HepG2 (cell line): ENCODE data around the gene H6PD. TPM values are rescaled to one million over a fixed set of nuclear protein-coding genes. Genes with fewer than 3 reads are reported as not detected.

ENCODE experiments used
- FOXK1 ChIP-seq: sonication (generic); formaldehyde crosslinking; IDR thresholded peaks from 2 replicates; pipeline ENCODE4 v1.4.0; 2020; ENCODE audit warnings: low read depth, missing genetic modification reagents, borderline replicate concordance
- HDAC2 ChIP-seq: sonication (generic); formaldehyde crosslinking; IDR thresholded peaks from 2 replicates; pipeline ENCODE4 v1.4.0; 2020; ENCODE audit warnings: missing genetic modification reagents
- IRX3 ChIP-seq: sonication (generic); formaldehyde crosslinking; IDR thresholded peaks from 2 replicates; pipeline ENCODE4 v1.8.1; 2023; ENCODE audit warnings: mild to moderate bottlenecking, low read depth, missing genetic modification reagents, borderline replicate concordance
- PITX1 ChIP-seq: sonication (generic); formaldehyde crosslinking; IDR thresholded peaks from 2 replicates; pipeline ENCODE4 v1.5.1; 2020; ENCODE audit warnings: mild to moderate bottlenecking, missing genetic modification reagents
- ZFP36L2 ChIP-seq: sonication (generic); formaldehyde crosslinking; IDR thresholded peaks from 2 replicates; pipeline ENCODE4 v1.4.0; 2020; ENCODE audit warnings: missing genetic modification reagents
- ZFY ChIP-seq: sonication (generic); formaldehyde crosslinking; IDR thresholded peaks from 2 replicates; pipeline ENCODE4 v1.4.0; 2020; ENCODE audit warnings: missing genetic modification reagents
- ZNF556 ChIP-seq: sonication (generic); formaldehyde crosslinking; IDR thresholded peaks from 2 replicates; pipeline ENCODE4 v1.4.0; 2020; ENCODE audit warnings: mild to moderate bottlenecking, missing genetic modification reagents, borderline replicate concordance
- polyA plus RNA-seq, 8 experiments: library from polyadenylated mRNA; depleted of rRNA in 3 of 8; stranded (reverse) in 7 of 8; unstranded in 1 of 8; fragments of >200 nt; fragmentation: Illumina TruSeq in 4 of 8; extraction: Trizol in 4 of 8; gene quantifications; 2 replicates each; pipeline versions ENCODE4 v1.2.1 to v1.2.3, GENCODE V29; 2011 to 2016; ENCODE audit warnings: low read depth in 4 of 8, missing spikeins in 1 of 8, mixed read lengths in 1 of 8; ENCODE audit not compliant: insufficient read depth in 1 of 8
- total RNA-seq, 5 experiments: library from RNA; depleted of rRNA; stranded (reverse); fragments of >200 nt; fragmentation: Illumina TruSeq; extraction: Trizol; gene quantifications; 2 replicates each; pipeline ENCODE4 v1.2.3, GENCODE V29; 2016; ENCODE audit warnings: low read depth in 1 of 5
- TF ChIP-seq, protein P1 (sequence below): sonication (generic); formaldehyde crosslinking; IDR thresholded peaks from 2 replicates; pipeline ENCODE4 v1.8.0; 2022; ENCODE audit warnings: low read depth, missing genetic modification reagents
- TF ChIP-seq, protein P2 (sequence below): IDR thresholded peaks from 2 replicates; pipeline ENCODE4 v1.6.1; 2012; ENCODE audit warnings: inconsistent platforms
- TF ChIP-seq, protein P3 (sequence below): sonication (generic); formaldehyde crosslinking; IDR thresholded peaks from 2 replicates; pipeline ENCODE4 v1.9.0; 2021; ENCODE audit warnings: mild to moderate bottlenecking, missing genetic modification reagents
- TF ChIP-seq, protein P4 (sequence below): sonication (generic); formaldehyde crosslinking; IDR thresholded peaks from 2 replicates; pipeline ENCODE4 v1.4.0; 2020; ENCODE audit warnings: missing genetic modification reagents, borderline replicate concordance

Gene H6PD
- total and polyA plus RNA-seq, 2 of the 13 experiments (the other 11 are each of a cell fraction or from before 2014, with no cell fraction given): 9.3 to 14.1 TPM

DNA sequence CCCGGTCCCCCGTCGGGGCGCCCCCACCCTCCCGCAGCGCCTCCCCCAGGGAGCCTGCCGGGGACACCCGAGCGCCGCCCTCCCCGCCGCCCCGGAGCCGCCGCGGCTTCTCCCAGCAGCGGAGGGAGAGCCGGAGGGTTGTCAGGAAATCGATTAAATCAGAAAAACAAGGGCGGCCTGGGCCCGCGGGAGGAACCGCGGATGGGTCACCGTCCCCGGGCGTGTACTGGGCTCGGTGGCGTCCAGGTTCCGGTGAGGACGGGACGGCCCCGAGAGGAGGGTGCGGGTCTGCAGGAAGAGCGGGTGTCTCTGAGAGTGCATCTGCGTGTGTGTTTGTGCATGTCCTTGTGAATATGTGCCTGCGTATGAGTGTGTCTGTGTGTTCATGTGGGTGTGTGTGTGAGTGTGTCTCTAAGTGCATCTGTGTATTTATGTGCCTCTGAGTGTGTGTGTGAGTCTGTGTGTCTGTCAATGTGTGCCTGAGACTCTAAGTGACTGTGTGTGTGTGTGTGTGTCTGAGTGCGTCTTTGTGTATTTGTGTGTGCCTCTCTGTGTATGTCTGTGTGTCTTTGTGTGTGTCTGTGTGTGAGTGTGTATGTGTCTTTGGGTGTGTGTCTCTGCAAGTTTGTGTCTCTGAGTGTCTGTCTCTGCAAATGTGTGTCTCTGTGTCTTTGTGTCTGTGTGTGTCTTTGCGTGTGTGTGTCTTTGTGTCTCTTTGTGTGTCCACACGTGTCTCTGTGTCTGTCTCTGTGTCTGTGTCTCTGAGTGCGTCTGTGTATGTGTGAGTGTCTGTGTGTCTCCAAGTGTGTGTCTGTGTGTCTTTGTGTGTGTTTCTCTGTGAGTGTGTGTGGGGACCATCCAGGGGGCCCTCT lies 59.2 kb downstream of the H6PD start (continued):
- TF ChIP-seq, protein P1, sequence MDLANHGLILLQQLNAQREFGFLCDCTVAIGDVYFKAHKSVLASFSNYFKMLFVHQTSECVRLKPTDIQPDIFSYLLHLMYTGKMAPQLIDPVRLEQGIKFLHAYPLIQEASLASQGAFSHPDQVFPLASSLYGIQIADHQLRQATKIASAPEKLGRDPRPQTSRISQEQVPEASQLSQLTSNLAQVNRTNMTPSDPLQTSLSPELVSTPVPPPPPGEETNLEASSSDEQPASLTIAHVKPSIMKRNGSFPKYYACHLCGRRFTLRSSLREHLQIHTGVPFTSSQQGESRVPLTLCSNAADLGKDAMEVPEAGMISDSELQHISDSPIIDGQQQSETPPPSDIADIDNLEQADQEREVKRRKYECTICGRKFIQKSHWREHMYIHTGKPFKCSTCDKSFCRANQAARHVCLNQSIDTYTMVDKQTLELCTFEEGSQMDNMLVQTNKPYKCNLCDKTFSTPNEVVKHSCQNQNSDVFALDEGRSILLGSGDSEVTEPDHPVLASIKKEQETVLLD (CRISPR knock-in tag): no peak; the same call in 1 of the 2 replicates
- no peak for TF ChIP-seq FOXK1 (CRISPR knock-in tag)
- TF ChIP-seq, protein P2, sequence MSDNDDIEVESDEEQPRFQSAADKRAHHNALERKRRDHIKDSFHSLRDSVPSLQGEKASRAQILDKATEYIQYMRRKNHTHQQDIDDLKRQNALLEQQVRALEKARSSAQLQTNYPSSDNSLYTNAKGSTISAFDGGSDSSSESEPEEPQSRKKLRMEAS: 0 out of 2 replicates have a peak, but pooled peaks have one; percentile 4
- TF ChIP-seq, protein P3, sequence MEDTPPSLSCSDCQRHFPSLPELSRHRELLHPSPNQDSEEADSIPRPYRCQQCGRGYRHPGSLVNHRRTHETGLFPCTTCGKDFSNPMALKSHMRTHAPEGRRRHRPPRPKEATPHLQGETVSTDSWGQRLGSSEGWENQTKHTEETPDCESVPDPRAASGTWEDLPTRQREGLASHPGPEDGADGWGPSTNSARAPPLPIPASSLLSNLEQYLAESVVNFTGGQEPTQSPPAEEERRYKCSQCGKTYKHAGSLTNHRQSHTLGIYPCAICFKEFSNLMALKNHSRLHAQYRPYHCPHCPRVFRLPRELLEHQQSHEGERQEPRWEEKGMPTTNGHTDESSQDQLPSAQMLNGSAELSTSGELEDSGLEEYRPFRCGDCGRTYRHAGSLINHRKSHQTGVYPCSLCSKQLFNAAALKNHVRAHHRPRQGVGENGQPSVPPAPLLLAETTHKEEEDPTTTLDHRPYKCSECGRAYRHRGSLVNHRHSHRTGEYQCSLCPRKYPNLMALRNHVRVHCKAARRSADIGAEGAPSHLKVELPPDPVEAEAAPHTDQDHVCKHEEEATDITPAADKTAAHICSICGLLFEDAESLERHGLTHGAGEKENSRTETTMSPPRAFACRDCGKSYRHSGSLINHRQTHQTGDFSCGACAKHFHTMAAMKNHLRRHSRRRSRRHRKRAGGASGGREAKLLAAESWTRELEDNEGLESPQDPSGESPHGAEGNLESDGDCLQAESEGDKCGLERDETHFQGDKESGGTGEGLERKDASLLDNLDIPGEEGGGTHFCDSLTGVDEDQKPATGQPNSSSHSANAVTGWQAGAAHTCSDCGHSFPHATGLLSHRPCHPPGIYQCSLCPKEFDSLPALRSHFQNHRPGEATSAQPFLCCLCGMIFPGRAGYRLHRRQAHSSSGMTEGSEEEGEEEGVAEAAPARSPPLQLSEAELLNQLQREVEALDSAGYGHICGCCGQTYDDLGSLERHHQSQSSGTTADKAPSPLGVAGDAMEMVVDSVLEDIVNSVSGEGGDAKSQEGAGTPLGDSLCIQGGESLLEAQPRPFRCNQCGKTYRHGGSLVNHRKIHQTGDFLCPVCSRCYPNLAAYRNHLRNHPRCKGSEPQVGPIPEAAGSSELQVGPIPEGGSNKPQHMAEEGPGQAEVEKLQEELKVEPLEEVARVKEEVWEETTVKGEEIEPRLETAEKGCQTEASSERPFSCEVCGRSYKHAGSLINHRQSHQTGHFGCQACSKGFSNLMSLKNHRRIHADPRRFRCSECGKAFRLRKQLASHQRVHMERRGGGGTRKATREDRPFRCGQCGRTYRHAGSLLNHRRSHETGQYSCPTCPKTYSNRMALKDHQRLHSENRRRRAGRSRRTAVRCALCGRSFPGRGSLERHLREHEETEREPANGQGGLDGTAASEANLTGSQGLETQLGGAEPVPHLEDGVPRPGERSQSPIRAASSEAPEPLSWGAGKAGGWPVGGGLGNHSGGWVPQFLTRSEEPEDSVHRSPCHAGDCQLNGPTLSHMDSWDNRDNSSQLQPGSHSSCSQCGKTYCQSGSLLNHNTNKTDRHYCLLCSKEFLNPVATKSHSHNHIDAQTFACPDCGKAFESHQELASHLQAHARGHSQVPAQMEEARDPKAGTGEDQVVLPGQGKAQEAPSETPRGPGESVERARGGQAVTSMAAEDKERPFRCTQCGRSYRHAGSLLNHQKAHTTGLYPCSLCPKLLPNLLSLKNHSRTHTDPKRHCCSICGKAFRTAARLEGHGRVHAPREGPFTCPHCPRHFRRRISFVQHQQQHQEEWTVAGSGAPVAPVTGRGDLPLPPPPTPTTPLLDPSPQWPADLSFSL (CRISPR knock-in tag): peak; percentile 100
- TF ChIP-seq ZFY: 0 out of 2 replicates have a peak, but pooled peaks have one; percentile 16
- no peak for TF ChIP-seq HDAC2 (CRISPR knock-in tag)
- TF ChIP-seq PITX1 (CRISPR knock-in tag): 0 out of 2 replicates have a peak, but pooled peaks have one; percentile 26
- no peak for TF ChIP-seq IRX3 (CRISPR knock-in tag)
- TF ChIP-seq, protein P4, sequence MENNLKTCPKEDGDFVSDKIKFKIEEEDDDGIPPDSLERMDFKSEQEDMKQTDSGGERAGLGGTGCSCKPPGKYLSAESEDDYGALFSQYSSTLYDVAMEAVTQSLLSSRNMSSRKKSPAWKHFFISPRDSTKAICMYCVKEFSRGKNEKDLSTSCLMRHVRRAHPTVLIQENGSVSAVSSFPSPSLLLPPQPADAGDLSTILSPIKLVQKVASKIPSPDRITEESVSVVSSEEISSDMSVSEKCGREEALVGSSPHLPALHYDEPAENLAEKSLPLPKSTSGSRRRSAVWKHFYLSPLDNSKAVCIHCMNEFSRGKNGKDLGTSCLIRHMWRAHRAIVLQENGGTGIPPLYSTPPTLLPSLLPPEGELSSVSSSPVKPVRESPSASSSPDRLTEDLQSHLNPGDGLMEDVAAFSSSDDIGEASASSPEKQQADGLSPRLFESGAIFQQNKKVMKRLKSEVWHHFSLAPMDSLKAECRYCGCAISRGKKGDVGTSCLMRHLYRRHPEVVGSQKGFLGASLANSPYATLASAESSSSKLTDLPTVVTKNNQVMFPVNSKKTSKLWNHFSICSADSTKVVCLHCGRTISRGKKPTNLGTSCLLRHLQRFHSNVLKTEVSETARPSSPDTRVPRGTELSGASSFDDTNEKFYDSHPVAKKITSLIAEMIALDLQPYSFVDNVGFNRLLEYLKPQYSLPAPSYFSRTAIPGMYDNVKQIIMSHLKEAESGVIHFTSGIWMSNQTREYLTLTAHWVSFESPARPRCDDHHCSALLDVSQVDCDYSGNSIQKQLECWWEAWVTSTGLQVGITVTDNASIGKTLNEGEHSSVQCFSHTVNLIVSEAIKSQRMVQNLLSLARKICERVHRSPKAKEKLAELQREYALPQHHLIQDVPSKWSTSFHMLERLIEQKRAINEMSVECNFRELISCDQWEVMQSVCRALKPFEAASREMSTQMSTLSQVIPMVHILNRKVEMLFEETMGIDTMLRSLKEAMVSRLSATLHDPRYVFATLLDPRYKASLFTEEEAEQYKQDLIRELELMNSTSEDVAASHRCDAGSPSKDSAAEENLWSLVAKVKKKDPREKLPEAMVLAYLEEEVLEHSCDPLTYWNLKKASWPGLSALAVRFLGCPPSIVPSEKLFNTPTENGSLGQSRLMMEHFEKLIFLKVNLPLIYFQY (CRISPR knock-in tag): peak; percentile 65; the same call in 1 of the 2 replicates
- 0 out of 2 replicates have a peak, but pooled peaks have one; percentile 35 for TF ChIP-seq ZNF556
- TF ChIP-seq ZFP36L2 (CRISPR knock-in tag): 0 out of 2 replicates have a peak, but pooled peaks have one; percentile 33
